ENCODE data around the gene DYNLT1. TPM values are rescaled to one million over a fixed set of nuclear protein-coding genes. Genes with fewer than 3 reads are reported as not detected.
"Not testable (repeated sequence)": the region's sequence is repeated elsewhere in the genome, so short reads cannot be mapped to it uniquely, and the experiment has no call there.

Gene DYNLT1
- total and polyA plus RNA-seq, 2 donors from 2014 or later, result 145 to 406 TPM

GRCh38 chr6:158634695-158635426 lies 9.7 kb downstream of the DYNLT1 start:
- DNase-seq (no peak), FAIRE-seq (no peak)
- Histone ChIP-seq H3K27me3 (ENCODE audit: control insufficient read depth, insufficient read depth, low read length) (no peaks in the 10 kb centered on the region), H3K4me1 (ENCODE audit: control insufficient read depth in 2 of 3, insufficient read depth in 2 of 3, low read depth in 1 of 3, low read length in 3 of 3) (peaks cover 0 to 8% (median 6%) of the 10 kb centered on the region in 3 donors), H3K36me3 (ENCODE audit: control insufficient read depth in 2 of 3, insufficient read depth in 3 of 3, low read length in 3 of 3) (peaks cover 4 to 27% (median 10%) of the 10 kb centered on the region in 3 donors), H3K9me3 (ENCODE audit: control insufficient read depth in 2 of 3, insufficient read depth in 1 of 3, low read length in 3 of 3) (no peaks in the 10 kb centered on the region), H3K4me3 (ENCODE audit: low read length in 3 of 3) (no peak overlapping the region), H3K27ac (ENCODE audit: low read depth in 2 of 2, low read length in 2 of 2) (no peak overlapping the region), H3K9ac (ENCODE audit: low read length in 3 of 3) (no peak overlapping the region)
- TF ChIP-seq, protein P1, sequence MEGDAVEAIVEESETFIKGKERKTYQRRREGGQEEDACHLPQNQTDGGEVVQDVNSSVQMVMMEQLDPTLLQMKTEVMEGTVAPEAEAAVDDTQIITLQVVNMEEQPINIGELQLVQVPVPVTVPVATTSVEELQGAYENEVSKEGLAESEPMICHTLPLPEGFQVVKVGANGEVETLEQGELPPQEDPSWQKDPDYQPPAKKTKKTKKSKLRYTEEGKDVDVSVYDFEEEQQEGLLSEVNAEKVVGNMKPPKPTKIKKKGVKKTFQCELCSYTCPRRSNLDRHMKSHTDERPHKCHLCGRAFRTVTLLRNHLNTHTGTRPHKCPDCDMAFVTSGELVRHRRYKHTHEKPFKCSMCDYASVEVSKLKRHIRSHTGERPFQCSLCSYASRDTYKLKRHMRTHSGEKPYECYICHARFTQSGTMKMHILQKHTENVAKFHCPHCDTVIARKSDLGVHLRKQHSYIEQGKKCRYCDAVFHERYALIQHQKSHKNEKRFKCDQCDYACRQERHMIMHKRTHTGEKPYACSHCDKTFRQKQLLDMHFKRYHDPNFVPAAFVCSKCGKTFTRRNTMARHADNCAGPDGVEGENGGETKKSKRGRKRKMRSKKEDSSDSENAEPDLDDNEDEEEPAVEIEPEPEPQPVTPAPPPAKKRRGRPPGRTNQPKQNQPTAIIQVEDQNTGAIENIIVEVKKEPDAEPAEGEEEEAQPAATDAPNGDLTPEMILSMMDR (IDR thresholded peaks at IDR 0.05; ENCODE audit: borderline replicate concordance, extremely low read depth, insufficient read depth), result no peak
- intact Hi-C loops (cut with DNase I), result no loop called here

GRCh38 chr6:158633127-158633526 lies 11.4 kb downstream of the DYNLT1 start:
- peaks cover 0 to 7% (median 6%) of the 10 kb centered on the region in 3 donors for H3K4me1 ChIP-seq (ENCODE audit: control insufficient read depth in 2 of 3, insufficient read depth in 2 of 3, low read depth in 1 of 3, low read length in 3 of 3)
- H3K36me3 ChIP-seq (ENCODE audit: control insufficient read depth in 2 of 3, insufficient read depth in 3 of 3, low read length in 3 of 3), result peaks cover 4 to 27% (median 10%) of the 10 kb centered on the region in 3 donors
- intact Hi-C loops (cut with DNase I), result no loop called here
- H3K4me3 ChIP-seq (ENCODE audit: low read length in 3 of 3), result no peak overlapping the region
- H3K27ac ChIP-seq (ENCODE audit: low read depth in 2 of 2, low read length in 2 of 2), result no peak overlapping the region
- no peaks in the 10 kb centered on the region for H3K27me3 ChIP-seq (ENCODE audit: control insufficient read depth, insufficient read depth, low read length)
- TF ChIP-seq, protein P1 (IDR thresholded peaks at IDR 0.05; ENCODE audit: borderline replicate concordance, extremely low read depth, insufficient read depth), result no peak
- DNase-seq (no peak), FAIRE-seq (no peak)
- no peaks in the 10 kb centered on the region for H3K9me3 ChIP-seq (ENCODE audit: control insufficient read depth in 2 of 3, insufficient read depth in 1 of 3, low read length in 3 of 3)
- no peak overlapping the region for H3K9ac ChIP-seq (ENCODE audit: low read length in 3 of 3)

DNA sequence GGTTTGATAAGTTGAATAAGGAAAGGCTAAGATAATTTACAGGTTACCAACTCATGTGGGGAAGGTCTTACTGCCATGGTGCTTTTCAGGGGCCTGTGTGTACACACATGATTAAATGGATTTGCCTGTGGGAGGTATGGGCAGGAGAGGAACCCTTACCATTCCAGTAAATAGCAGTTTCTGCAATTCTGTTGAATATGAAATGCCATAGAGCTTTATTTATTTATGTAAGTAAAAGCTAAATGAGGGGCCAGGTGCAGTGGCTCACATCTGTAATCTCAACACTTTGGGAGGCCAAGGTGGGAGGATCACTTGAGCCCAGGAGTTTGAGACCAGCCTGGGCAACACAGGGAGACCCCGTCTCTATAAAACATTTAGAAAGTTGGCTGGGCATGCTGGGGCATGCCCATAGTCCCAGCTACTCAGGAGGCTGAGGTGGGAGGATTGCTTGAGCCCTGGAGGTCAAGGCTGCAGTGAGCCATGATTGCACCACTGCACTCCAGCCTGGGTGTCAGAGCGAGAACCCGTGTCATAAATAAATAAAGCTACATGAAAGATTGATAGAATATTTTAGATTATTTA lies 11.9 kb downstream of the DYNLT1 start:
- H3K4me3 ChIP-seq (ENCODE audit: low read length in 3 of 3); H3K4me1 ChIP-seq (ENCODE audit: control insufficient read depth in 2 of 3, insufficient read depth in 2 of 3, low read depth in 1 of 3, low read length in 3 of 3); FAIRE-seq; H3K9ac ChIP-seq (ENCODE audit: low read length in 3 of 3); H3K9me3 ChIP-seq (ENCODE audit: control insufficient read depth in 2 of 3, insufficient read depth in 1 of 3, low read length in 3 of 3); H3K27me3 ChIP-seq (ENCODE audit: control insufficient read depth, insufficient read depth, low read length); intact Hi-C loops (cut with DNase I); DNase-seq: not testable (repeated sequence)
- peak overlapping the region; percentile 1 to 51 for H3K27ac ChIP-seq (ENCODE audit: low read depth in 2 of 2, low read length in 2 of 2)
- H3K36me3 ChIP-seq (ENCODE audit: control insufficient read depth in 2 of 3, insufficient read depth in 3 of 3, low read length in 3 of 3), result peaks cover 4 to 25% (median 10%) of the 10 kb centered on the region in 3 donors
